ENCODE results near the gene GPC5.

The GPC5 gene

DNA sequence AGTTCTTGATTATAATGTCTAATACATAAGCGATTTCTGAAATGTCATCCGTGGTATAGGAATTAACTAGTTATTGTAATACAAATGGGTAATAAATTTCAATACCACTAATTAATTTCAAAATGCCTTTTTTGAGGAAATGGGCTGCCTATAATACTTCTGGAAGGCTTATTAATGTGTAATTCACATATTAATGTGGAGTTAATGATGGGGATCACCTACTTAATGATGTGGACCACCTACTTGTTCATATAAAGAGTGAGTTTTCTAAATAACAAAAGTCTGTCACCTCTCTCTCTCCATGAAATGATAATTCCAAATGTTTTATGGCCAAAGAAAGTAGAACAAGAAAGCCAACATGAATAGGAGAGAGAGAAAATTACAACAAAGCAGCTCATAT lies 914.4 kb downstream of the GPC5 start:
- no peak for TF ChIP-seq CTCF (IDR thresholded peaks at IDR 0.05; ENCODE audit: low read depth, low read length)
- no peak for DNase-seq (ENCODE audit: extremely low read depth, low read depth)

DNA sequence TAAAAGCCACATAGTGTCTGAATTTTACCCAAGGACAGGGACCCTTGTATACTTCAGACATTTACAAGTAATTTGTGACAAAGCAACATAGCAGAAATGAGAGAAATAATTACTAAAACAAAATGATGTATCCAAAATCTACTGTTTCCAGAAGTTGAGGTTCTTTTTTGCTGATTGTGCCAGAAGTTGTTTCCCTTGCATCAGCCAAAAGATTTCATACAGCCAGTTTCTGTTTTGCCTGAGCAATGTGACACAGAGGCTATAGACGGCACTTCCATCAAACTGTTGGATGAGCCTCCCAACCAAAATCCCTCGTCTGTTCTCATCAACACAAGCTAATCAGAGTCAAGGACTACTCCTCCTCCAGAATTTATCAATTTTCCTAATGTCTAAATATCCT lies 915.0 kb downstream of the GPC5 start:
- TF ChIP-seq CTCF (IDR thresholded peaks at IDR 0.05; ENCODE audit: low read depth, low read length): no peak
- DNase-seq (ENCODE audit: extremely low read depth, low read depth): no peak

DNA sequence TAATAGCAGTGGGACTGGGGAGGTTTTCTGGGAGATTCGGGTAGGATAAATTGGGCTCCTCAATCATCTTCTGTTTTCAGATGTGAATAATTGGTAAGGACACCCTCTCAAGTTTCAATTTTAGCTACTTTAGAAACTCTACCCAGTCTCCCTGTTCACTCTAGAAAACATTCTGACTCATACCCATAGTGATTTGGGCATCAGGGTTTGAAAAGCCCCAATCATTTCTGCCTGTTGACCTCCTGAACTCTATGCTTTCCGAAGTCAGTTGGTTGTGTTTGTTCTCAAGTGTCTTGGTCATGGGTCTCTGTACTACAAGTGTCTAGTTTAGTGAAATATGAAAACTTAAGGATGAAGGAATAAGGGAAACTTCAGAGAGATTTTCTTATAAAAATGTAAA lies 916.8 kb downstream of the GPC5 start:
- TF ChIP-seq CTCF (IDR thresholded peaks at IDR 0.05; ENCODE audit: low read depth, low read length): no peak
- no peak for DNase-seq (ENCODE audit: extremely low read depth, low read depth)

DNA sequence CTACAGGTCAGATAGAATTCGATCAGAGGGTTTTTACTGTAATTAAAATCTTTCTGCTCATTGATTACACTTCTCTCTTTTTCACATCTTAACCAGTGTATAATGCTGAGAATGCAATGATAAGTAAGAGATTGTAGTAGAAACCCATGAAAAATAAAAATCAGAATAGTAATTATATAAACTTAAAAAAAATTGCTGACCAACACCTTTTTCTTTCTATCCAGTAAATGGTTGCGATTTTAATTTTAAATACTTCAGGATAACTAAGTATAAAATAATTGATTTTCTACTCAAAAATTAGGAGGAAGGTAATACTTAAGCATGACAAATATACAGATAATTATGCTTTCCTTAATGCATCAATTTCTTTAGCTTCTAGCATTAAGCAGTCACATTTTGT lies 917.6 kb downstream of the GPC5 start:
- no peak for DNase-seq (ENCODE audit: extremely low read depth, low read depth)
- no peak for TF ChIP-seq CTCF (IDR thresholded peaks at IDR 0.05; ENCODE audit: low read depth, low read length)

DNA sequence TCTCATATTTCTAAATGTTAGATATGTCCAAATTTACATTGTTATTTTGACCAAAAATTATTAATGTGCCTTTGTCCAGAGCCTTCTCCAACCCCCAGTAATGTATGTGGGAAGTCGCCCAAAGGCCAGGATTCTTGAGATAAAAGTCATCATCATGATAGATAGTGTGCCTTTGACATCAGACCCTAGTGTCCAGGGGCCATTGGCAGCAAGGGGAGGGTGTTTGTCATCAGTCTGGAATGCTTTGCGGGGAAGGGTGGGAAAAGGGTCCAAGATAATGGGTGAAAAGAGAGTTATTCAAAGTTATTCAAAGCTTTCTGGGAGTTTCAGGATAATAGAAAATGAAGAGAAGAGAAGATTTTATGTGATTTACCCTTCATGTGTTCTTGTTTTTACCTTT lies 918.6 kb downstream of the GPC5 start:
- DNase-seq (ENCODE audit: extremely low read depth, low read depth): no peak
- TF ChIP-seq CTCF (IDR thresholded peaks at IDR 0.05; ENCODE audit: low read depth, low read length): no peak

DNA sequence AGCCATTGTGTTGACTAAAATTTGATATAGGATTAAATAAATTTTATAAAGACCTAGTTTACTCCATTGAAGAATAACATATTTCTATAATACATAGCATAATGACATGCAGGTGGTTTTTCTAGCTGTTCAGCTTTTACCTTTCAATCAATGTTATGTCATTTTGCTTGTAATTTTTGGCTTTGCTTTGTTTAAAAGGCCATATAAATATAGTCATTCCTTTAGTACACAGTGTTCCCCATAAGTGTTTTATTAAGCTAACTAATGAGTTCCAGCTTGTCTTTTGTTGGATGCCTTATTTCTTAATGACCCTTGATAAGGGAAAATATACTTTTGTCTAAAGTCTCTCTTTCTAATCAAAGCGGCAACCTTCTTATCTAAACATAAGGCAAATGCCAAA lies 921.9 kb downstream of the GPC5 start:
- no peak for TF ChIP-seq CTCF (IDR thresholded peaks at IDR 0.05; ENCODE audit: low read depth, low read length)

GRCh38 chr13:92321174-92321573 lies 922.8 kb downstream of the GPC5 start:
- no peak for DNase-seq (ENCODE audit: extremely low read depth, low read depth)

More for the DNA sequence above, 921.9 kb downstream of the GPC5 start:
- DNase-seq (ENCODE audit: extremely low read depth, low read depth): no peak

More at GRCh38 chr13:92321174-92321573, 922.8 kb downstream of the GPC5 start:
- no peak for TF ChIP-seq CTCF (IDR thresholded peaks at IDR 0.05; ENCODE audit: low read depth, low read length)

All from AG09319 (cell line).